ENCODE measurements around the gene FAM177B.
A peak's percentile ranks its signal among the peaks of the same experiment; 100 is the strongest.

Gene FAM177B

GRCh38 chr1:222713091-222713961 is 23.7 kb upstream of the FAM177B start:
- Histone ChIP-seq H4K12ac (ENCODE audit: low read depth, low read length) (peak overlapping the region; percentile 65), H2BK12ac (ENCODE audit: low read length) (no peak overlapping the region), H3K36me3 (ENCODE audit: control insufficient read depth in 1 of 2, insufficient read depth in 2 of 2, low read length in 2 of 2) (peaks cover 2 to 5% of the 10 kb centered on the region in 2 experiments), H3K9ac (ENCODE audit: low read length) (peak overlapping the region; percentile 97), H2AK5ac (ENCODE audit: low read length) (no peak overlapping the region), H3K9me3 (ENCODE audit: insufficient read depth, low read depth, low read length) (no peaks in the 10 kb centered on the region), H3K79me1 (ENCODE audit: low read length) (peaks cover 12% of the 10 kb centered on the region), H2BK5ac (ENCODE audit: low read depth, low read length, poor library complexity) (peak overlapping the region; percentile 97), H3K18ac (ENCODE audit: low read length) (peak overlapping the region; percentile 16), H4K8ac (ENCODE audit: low read depth, low read length) (peak overlapping the region; percentile 86), H3K4me3 (ENCODE audit: low read depth, low read length) (peak overlapping the region; percentile 90), H3K4ac (ENCODE audit: low read depth, low read length) (peak overlapping the region; percentile 16), H3K23ac (ENCODE audit: low read length) (no peak overlapping the region), H3K79me2 (ENCODE audit: control insufficient read depth, insufficient read depth, low read length, poor library complexity) (peaks cover 5% of the 10 kb centered on the region), H2BK120ac (ENCODE audit: insufficient read depth, low read length, poor library complexity) (peak overlapping the region; percentile 79), H3K27me3 (ENCODE audit: insufficient read depth, low read length) (no peaks in the 10 kb centered on the region), H3K14ac (ENCODE audit: low read length) (peak overlapping the region; percentile 63), H3K4me2 (ENCODE audit: low read length) (peak overlapping the region; percentile 69), H2AFZ (ENCODE audit: insufficient read depth, low read length, poor library complexity) (peak overlapping the region; percentile 57), H3K27ac (ENCODE audit: low read depth, low read length) (peak overlapping the region; percentile 76), H3K4me1 (ENCODE audit: control insufficient read depth in 1 of 2, insufficient read depth in 2 of 2, low read length in 2 of 2) (no peaks in the 10 kb centered on the region), H4K91ac (ENCODE audit: low read depth, low read length) (peak overlapping the region; percentile 56)
- peak; percentile 92 to 98 for DNase-seq
- no CpG with 5 or more reads among the region's 39 CpGs for WGBS (ENCODE audit: extremely low coverage, insufficient coverage, insufficient read length)

GRCh38 chr1:222716393-222716792 is 20.6 kb upstream of the FAM177B start:
- Histone ChIP-seq H3K23ac (ENCODE audit: low read length) (no peak overlapping the region), H3K9me3 (ENCODE audit: insufficient read depth, low read depth, low read length) (no peaks in the 10 kb centered on the region), H2AFZ (ENCODE audit: insufficient read depth, low read length, poor library complexity) (no peak overlapping the region), H2BK5ac (ENCODE audit: low read depth, low read length, poor library complexity) (no peak overlapping the region), H4K91ac (ENCODE audit: low read depth, low read length) (no peak overlapping the region), H4K8ac (ENCODE audit: low read depth, low read length) (no peak overlapping the region), H3K4ac (ENCODE audit: low read depth, low read length) (no peak overlapping the region), H3K79me1 (ENCODE audit: low read length) (peaks cover 12% of the 10 kb centered on the region), H3K4me1 (ENCODE audit: control insufficient read depth in 1 of 2, insufficient read depth in 2 of 2, low read length in 2 of 2) (no peaks in the 10 kb centered on the region), H2BK12ac (ENCODE audit: low read length) (no peak overlapping the region), H3K4me2 (ENCODE audit: low read length) (no peak overlapping the region), H3K14ac (ENCODE audit: low read length) (no peak overlapping the region), H2AK5ac (ENCODE audit: low read length) (no peak overlapping the region), H3K27ac (ENCODE audit: low read depth, low read length) (no peak overlapping the region), H3K9ac (ENCODE audit: low read length) (no peak overlapping the region), H3K79me2 (ENCODE audit: control insufficient read depth, insufficient read depth, low read length, poor library complexity) (peaks cover 4% of the 10 kb centered on the region), H3K36me3 (ENCODE audit: control insufficient read depth in 1 of 2, insufficient read depth in 2 of 2, low read length in 2 of 2) (peaks cover 4 to 8% of the 10 kb centered on the region in 2 experiments), H3K18ac (ENCODE audit: low read length) (no peak overlapping the region), H2BK120ac (ENCODE audit: insufficient read depth, low read length, poor library complexity) (no peak overlapping the region), H4K12ac (ENCODE audit: low read depth, low read length) (no peak overlapping the region), H3K27me3 (ENCODE audit: insufficient read depth, low read length) (no peaks in the 10 kb centered on the region), H3K4me3 (ENCODE audit: low read depth, low read length) (no peak overlapping the region)
- no peak for DNase-seq
- WGBS (ENCODE audit: extremely low coverage, insufficient coverage, insufficient read length) = no CpG with 5 or more reads among the region's 2 CpGs

GRCh38 chr1:222728746-222729145 is 8.3 kb upstream of the FAM177B start:
- H3K79me2 ChIP-seq (ENCODE audit: control insufficient read depth, insufficient read depth, low read length, poor library complexity) = no peaks in the 10 kb centered on the region
- H3K4me3 ChIP-seq (ENCODE audit: low read depth, low read length) = no peak overlapping the region
- H2AK5ac ChIP-seq (ENCODE audit: low read length) = no peak overlapping the region
- H3K27me3 ChIP-seq (ENCODE audit: insufficient read depth, low read length) = no peaks in the 10 kb centered on the region
- H2BK12ac ChIP-seq (ENCODE audit: low read length) = no peak overlapping the region
- no peak overlapping the region for H3K23ac ChIP-seq (ENCODE audit: low read length)
- WGBS (ENCODE audit: extremely low coverage, insufficient coverage, insufficient read length) = no CpG with 5 or more reads among the region's 1 CpG
- no peak overlapping the region for H2AFZ ChIP-seq (ENCODE audit: insufficient read depth, low read length, poor library complexity)
- H3K4ac ChIP-seq (ENCODE audit: low read depth, low read length) = no peak overlapping the region
- peaks cover 14 to 20% of the 10 kb centered on the region in 2 experiments for H3K36me3 ChIP-seq (ENCODE audit: control insufficient read depth in 1 of 2, insufficient read depth in 2 of 2, low read length in 2 of 2)
- H3K14ac ChIP-seq (ENCODE audit: low read length) = no peak overlapping the region
- DNase-seq = no peak
- no peak overlapping the region for H4K91ac ChIP-seq (ENCODE audit: low read depth, low read length)
- no peak overlapping the region for H3K18ac ChIP-seq (ENCODE audit: low read length)
- no peaks in the 10 kb centered on the region for H3K9me3 ChIP-seq (ENCODE audit: insufficient read depth, low read depth, low read length)
- H4K8ac ChIP-seq (ENCODE audit: low read depth, low read length) = no peak overlapping the region
- no peaks in the 10 kb centered on the region for H3K4me1 ChIP-seq (ENCODE audit: control insufficient read depth in 1 of 2, insufficient read depth in 2 of 2, low read length in 2 of 2)
- no peak overlapping the region for H4K12ac ChIP-seq (ENCODE audit: low read depth, low read length)
- no peak overlapping the region for H2BK120ac ChIP-seq (ENCODE audit: insufficient read depth, low read length, poor library complexity)
- no peaks in the 10 kb centered on the region for H3K79me1 ChIP-seq (ENCODE audit: low read length)
- H2BK5ac ChIP-seq (ENCODE audit: low read depth, low read length, poor library complexity) = no peak overlapping the region
- no peak overlapping the region for H3K4me2 ChIP-seq (ENCODE audit: low read length)
- H3K9ac ChIP-seq (ENCODE audit: low read length) = no peak overlapping the region
- no peak overlapping the region for H3K27ac ChIP-seq (ENCODE audit: low read depth, low read length)

- no peak overlapping the region for H3K18ac ChIP-seq (ENCODE audit: low read length)
- H3K23ac ChIP-seq (ENCODE audit: low read length) = no peak overlapping the region
- H3K14ac ChIP-seq (ENCODE audit: low read length) = no peak overlapping the region
- no peak overlapping the region for H4K12ac ChIP-seq (ENCODE audit: low read depth, low read length)
- H4K8ac ChIP-seq (ENCODE audit: low read depth, low read length) = no peak overlapping the region
- no peak overlapping the region for H2BK12ac ChIP-seq (ENCODE audit: low read length)
- H2AK5ac ChIP-seq (ENCODE audit: low read length) = no peak overlapping the region
- H3K27ac ChIP-seq (ENCODE audit: low read depth, low read length) = no peak overlapping the region
- H3K4ac ChIP-seq (ENCODE audit: low read depth, low read length) = no peak overlapping the region
- WGBS (ENCODE audit: extremely low coverage, insufficient coverage, insufficient read length) = no CpG with 5 or more reads among the region's 1 CpG
- H3K27me3 ChIP-seq (ENCODE audit: insufficient read depth, low read length) = no peaks in the 10 kb centered on the region
- no peak overlapping the region for H3K4me3 ChIP-seq (ENCODE audit: low read depth, low read length)
- no peaks in the 10 kb centered on the region for H3K9me3 ChIP-seq (ENCODE audit: insufficient read depth, low read depth, low read length)
- no peak overlapping the region for H2AFZ ChIP-seq (ENCODE audit: insufficient read depth, low read length, poor library complexity)
- no peak for DNase-seq
- no peak overlapping the region for H4K91ac ChIP-seq (ENCODE audit: low read depth, low read length)
- no peak overlapping the region for H3K4me2 ChIP-seq (ENCODE audit: low read length)
- H2BK120ac ChIP-seq (ENCODE audit: insufficient read depth, low read length, poor library complexity) = no peak overlapping the region
- no peaks in the 10 kb centered on the region for H3K4me1 ChIP-seq (ENCODE audit: control insufficient read depth in 1 of 2, insufficient read depth in 2 of 2, low read length in 2 of 2)
- H3K79me1 ChIP-seq (ENCODE audit: low read length) = no peaks in the 10 kb centered on the region
- no peaks in the 10 kb centered on the region for H3K79me2 ChIP-seq (ENCODE audit: control insufficient read depth, insufficient read depth, low read length, poor library complexity)
- no peak overlapping the region for H2BK5ac ChIP-seq (ENCODE audit: low read depth, low read length, poor library complexity)
- peaks cover 10 to 17% of the 10 kb centered on the region in 2 experiments for H3K36me3 ChIP-seq (ENCODE audit: control insufficient read depth in 1 of 2, insufficient read depth in 2 of 2, low read length in 2 of 2)
- H3K9ac ChIP-seq (ENCODE audit: low read length) = no peak overlapping the region
Observed at GRCh38 chr1:222730866-222731265, 6.1 kb upstream of the FAM177B start.

Data from trophoblast cell (in vitro differentiated cells and primary cell).